ENCODE results near the gene XYLT1. TPM values are rescaled to one million over a fixed set of nuclear protein-coding genes. Genes with fewer than 3 reads are reported as not detected.

Gene XYLT1
- total RNA-seq, 1 experiment from 2014 or later = 1.7 TPM

DNA sequence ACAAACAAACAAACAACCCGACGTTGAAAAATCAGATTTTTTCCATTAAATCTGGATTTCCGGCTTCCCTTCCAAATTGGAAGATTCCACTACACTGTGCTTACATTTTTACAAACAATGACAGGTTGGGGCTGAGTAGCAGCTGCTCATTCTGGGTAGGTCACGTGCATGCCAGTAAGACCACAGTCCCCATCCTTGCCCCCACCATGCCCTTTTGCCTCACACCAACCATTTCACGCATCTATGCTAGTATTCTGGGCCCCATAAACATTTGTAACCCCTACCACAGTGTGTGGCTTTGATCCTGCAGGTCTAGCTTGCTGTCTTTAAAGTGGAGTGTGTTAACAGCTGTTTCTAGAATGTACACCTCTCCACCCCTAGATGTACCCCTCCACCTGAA, 366.1 kb downstream of the XYLT1 start:
- no TSS peak for BruUV-seq (replicated peaks)
- Histone ChIP-seq H3K4me2 (no peak overlapping the region), H3F3A (ENCODE audit: insufficient read depth, low read depth) (no peaks in the 10 kb centered on the region), H3K79me2 (ENCODE audit: low read depth) (no peaks in the 10 kb centered on the region), H3K4me3 (no peak overlapping the region), H4K20me1 (ENCODE audit: insufficient read depth) (no peaks in the 10 kb centered on the region), H3K27me3 (ENCODE audit: insufficient read depth, low read depth) (peaks cover 39% of the 10 kb centered on the region), H3K27ac (no peak overlapping the region), H3K9me3 (ENCODE audit: insufficient read depth, low read depth) (no peaks in the 10 kb centered on the region), H3K4me1 (replicated peaks; ENCODE audit: insufficient read depth) (no peaks in the 10 kb centered on the region), H2AFZ (no peak overlapping the region), H3K36me3 (ENCODE audit: low read depth) (no peaks in the 10 kb centered on the region), H3K9me2 (ENCODE audit: insufficient read depth) (no peaks in the 10 kb centered on the region)
- intact Hi-C loops (cut with micrococcal nuclease; ENCODE audit: unreplicated experiment) = no loop called here
- no peak for TF ChIP-seq EZH2 (IDR thresholded peaks at IDR 0.05; ENCODE audit: low read depth)
- TF ChIP-seq CTCF (conservative IDR thresholded peaks at IDR 0.05) = no peak
- DNase-seq = no peak
- CTCF ChIA-PET = no interaction called here
- POLR2A ChIA-PET (ENCODE audit: unreplicated experiment) = no interaction called here

GRCh38 chr16:17103216-17103615, 367.5 kb downstream of the XYLT1 start:
- intact Hi-C loops (cut with micrococcal nuclease; ENCODE audit: unreplicated experiment) = no loop called here
- TF ChIP-seq CTCF (conservative IDR thresholded peaks at IDR 0.05) (no peak), EZH2 (IDR thresholded peaks at IDR 0.05; ENCODE audit: low read depth) (no peak)
- ChIA-PET CTCF (no interaction called here), POLR2A (ENCODE audit: unreplicated experiment) (no interaction called here)
- Histone ChIP-seq H3K9me3 (ENCODE audit: insufficient read depth, low read depth) (no peaks in the 10 kb centered on the region), H3K79me2 (ENCODE audit: low read depth) (no peaks in the 10 kb centered on the region), H3K4me2 (no peak overlapping the region), H3K4me1 (replicated peaks; ENCODE audit: insufficient read depth) (no peaks in the 10 kb centered on the region), H3K9me2 (ENCODE audit: insufficient read depth) (no peaks in the 10 kb centered on the region), H3K36me3 (ENCODE audit: low read depth) (no peaks in the 10 kb centered on the region), H2AFZ (no peak overlapping the region), H3K27ac (no peak overlapping the region), H4K20me1 (ENCODE audit: insufficient read depth) (no peaks in the 10 kb centered on the region), H3F3A (ENCODE audit: insufficient read depth, low read depth) (no peaks in the 10 kb centered on the region), H3K4me3 (no peak overlapping the region), H3K27me3 (ENCODE audit: insufficient read depth, low read depth) (peaks cover 39% of the 10 kb centered on the region)
- no peak for DNase-seq
- BruUV-seq (replicated peaks) = no TSS peak

DNA sequence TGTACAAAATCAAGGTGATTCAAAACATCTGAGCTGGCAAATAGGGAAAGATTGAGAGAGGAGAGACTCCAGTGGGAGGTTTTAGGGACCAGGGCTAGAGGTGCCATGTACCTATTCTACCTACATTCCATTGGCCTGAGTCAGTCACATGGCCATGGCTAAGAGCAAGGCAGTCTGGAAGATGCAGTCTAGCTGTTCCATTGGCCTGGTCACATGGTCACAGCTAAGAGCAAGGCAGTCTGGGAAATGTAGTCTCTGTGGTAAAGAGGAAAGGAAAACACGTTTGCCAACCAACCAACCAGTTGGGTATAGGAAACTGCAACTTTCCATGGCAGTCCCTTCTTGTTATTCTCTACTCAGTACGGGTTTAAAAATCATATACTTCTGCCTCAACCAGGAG, 369.1 kb downstream of the XYLT1 start:
- no peaks in the 10 kb centered on the region for H3K79me2 ChIP-seq (ENCODE audit: low read depth)
- ChIA-PET POLR2A (ENCODE audit: unreplicated experiment) (no interaction called here), CTCF (no interaction called here)
- no peaks in the 10 kb centered on the region for H3F3A ChIP-seq (ENCODE audit: insufficient read depth, low read depth)
- no peaks in the 10 kb centered on the region for H3K9me2 ChIP-seq (ENCODE audit: insufficient read depth)
- no peak overlapping the region for H3K27ac ChIP-seq
- no peaks in the 10 kb centered on the region for H4K20me1 ChIP-seq (ENCODE audit: insufficient read depth)
- H3K27me3 ChIP-seq (ENCODE audit: insufficient read depth, low read depth) = peaks cover 23% of the 10 kb centered on the region
- no peaks in the 10 kb centered on the region for H3K36me3 ChIP-seq (ENCODE audit: low read depth)
- H3K4me3 ChIP-seq = no peak overlapping the region
- no TSS peak for BruUV-seq (replicated peaks)
- H2AFZ ChIP-seq = no peak overlapping the region
- H3K9me3 ChIP-seq (ENCODE audit: insufficient read depth, low read depth) = no peaks in the 10 kb centered on the region
- no peak for TF ChIP-seq EZH2 (IDR thresholded peaks at IDR 0.05; ENCODE audit: low read depth)
- no peak for TF ChIP-seq CTCF (conservative IDR thresholded peaks at IDR 0.05)
- intact Hi-C loops (cut with micrococcal nuclease; ENCODE audit: unreplicated experiment) = no loop called here
- no peak for DNase-seq
- no peaks in the 10 kb centered on the region for H3K4me1 ChIP-seq (replicated peaks; ENCODE audit: insufficient read depth)
- no peak overlapping the region for H3K4me2 ChIP-seq

Data from PC-9 (cell line).